Heart left ventricle (tissue), 16 donors: ENCODE data around the gene KCTD6. TPM values are rescaled to one million over a fixed set of nuclear protein-coding genes. Genes with fewer than 3 reads are reported as not detected.

Experiments used
- ATAC-seq, 4 donors: fragments of 200-7000 bp; cut with Tn5 transposase; one replicate each; pipeline ENCODE4 v1.9.1; 2020 to 2022; ENCODE audit warnings: moderate library complexity in 4 of 4, mild to moderate bottlenecking in 3 of 4, moderate number of reproducible peaks in 1 of 4
- DNase-seq, 5 donors: peaks; one replicate each; pipeline ENCODE4 v3.0.0-alpha.2; 2020
- H3K27ac ChIP-seq, 12 donors: fragments of 200-600 bp; sonication (generic) in 4 of 12; one replicate each; pipeline versions ENCODE4 v1.5.0 to v1.8.0; 2016 to 2022; ENCODE audit warnings: mild to moderate bottlenecking in 2 of 12
- H3K27me3 ChIP-seq, 9 donors: fragments of 200-600 bp; sonication (generic) in 2 of 9; one replicate each; pipeline versions ENCODE4 v1.5.1 to v1.8.0; 2016 to 2022; ENCODE audit warnings: mild to moderate bottlenecking in 3 of 9
- H3K36me3 ChIP-seq, 9 donors: fragments of 200-600 bp; sonication (generic) in 2 of 9; one replicate each; pipeline versions ENCODE4 v1.5.0 to v1.8.0; 2018 to 2022; ENCODE audit warnings: mild to moderate bottlenecking in 2 of 9
- H3K4me1 ChIP-seq, 12 donors: fragments of 200-600 bp; sonication (generic) in 4 of 12; one replicate each; pipeline versions ENCODE4 v1.5.0 to v1.8.0; 2016 to 2022; ENCODE audit warnings: mild to moderate bottlenecking in 3 of 12
- H3K4me3 ChIP-seq, 12 donors: fragments of 200-600 bp; sonication (generic) in 4 of 12; one replicate each; pipeline versions ENCODE4 v1.5.0 to v1.8.0; 2017 to 2022; ENCODE audit warnings: mild to moderate bottlenecking in 9 of 12, moderate library complexity in 4 of 12
- H3K9me3 ChIP-seq, 12 donors: fragments of 200-600 bp; sonication (generic) in 4 of 12; one replicate each; pipeline versions ENCODE4 v1.5.0 to v1.8.0; 2016 to 2022; ENCODE audit warnings: mild to moderate bottlenecking in 1 of 12
- CTCF ChIP-seq, 12 donors: fragments of 200-600 bp; sonication (generic) in 4 of 12; IDR thresholded peaks; one replicate each; pipeline versions ENCODE4 v1.5.0 to v1.8.0; 2018 to 2022; ENCODE audit warnings: antibody characterized with exemption in 12 of 12, mild to moderate bottlenecking in 5 of 12
- POLR2A ChIP-seq, 2 donors: fragments of 450-650 bp; IDR thresholded peaks; one replicate each; pipeline ENCODE4 v1.6.1; 2017; ENCODE audit warnings: antibody characterized with exemption in 2 of 2, mild to moderate bottlenecking in 2 of 2, moderate library complexity in 2 of 2
- WGBS, 4 donors: extraction: QIAGEN DNeasy Blood & Tissue Kit in 2 of 4; methylation state at CpG; one replicate each; pipeline versions ENCODE4 v1.1.5 to v1.1.7; 2013 to 2018; 5-methylcytosine and 5-hydroxymethylcytosine counted together
- intact Hi-C, 10 donors: fragments of 100-400 bp; cut with DNase I; formaldehyde crosslinking; loops; one replicate each; pipeline versions ENCODE4 v1.11.1 to v1.14.2; 2022
- polyA plus RNA-seq, 2 donors: library from polyadenylated mRNA; stranded (reverse); fragments of 200-250 nt; gene quantifications; one replicate each; pipeline ENCODE4 v1.2.3, GENCODE V29; 2013
- total RNA-seq, 9 donors: library from RNA; depleted of rRNA in 2 of 9; stranded (reverse); fragments of >200 nt in 2 of 9; fragmentation: NEBNext Ultra II Directional in 3 of 9; extraction: Animal tissue kit (Norgen Biotek cat#: 25700) in 3 of 9; gene quantifications; one replicate each; pipeline versions ENCODE4 v1.1.0 to v1.2.4, GENCODE V29; 2016 to 2023
- donor health status: ischemic (EF 13 %, LVEDD 7.1; RV severe dilation, severe dysfunction).
- donor health status: healthy with polysubstance abuse.
- donor health status: DM: no; HTN: yes; CAD: no.
- donor health status: DM: no; HTN: no; CAD: no.
- donor health status: ischemic (EF 25% LVEDD 6.9; RV normal size, moderate dysfunction).
- donor health status: ischemic (EF 25% LVEDD 5.7; RV mildly dilated, moderate dysfunction).
- donor health status: healthy.
- donor health status: DM: yes; HTN: yes; CAD: no.
- donor health status: ischemic (EF 35%, LVEDD 5.7; RV mildly dilated, moderate dysfunction).
- donor health status: nonischemic (EF 11% LVEDD 7.7; RV severe dilation, severe dysfunction).
- donor health status: DM: yes; HTN: yes; CAD: no.
- donor health status: PGD.
- donor health status: ischemic (EF 29% LVEDD 5.4; RV normal size, mild dysfunction).
- donor health status: nonischemic (EF 23%, LVEDD 6.1; RV moderate dilation, normal function).

Gene KCTD6
- total and polyA plus RNA-seq, 11 donors: 5.7 to 10.5 (median 6.9) TPM

- Histone ChIP-seq H3K36me3 (peaks cover 0 to 3% (median 0%) of the 10 kb centered on the region in 9 donors), H3K27ac (no peak overlapping the region), H3K9me3 (no peaks in the 10 kb centered on the region), H3K27me3 (no peaks in the 10 kb centered on the region), H3K4me3 (peak overlapping the region in 5 of 12 donors; percentile 0 to 92 (median 75)), H3K4me1 (peaks cover 6 to 66% (median 56%) of the 10 kb centered on the region in 12 donors)
- ATAC-seq (no peak), DNase-seq (no peak)
- 52 to 71% (median 63%) methylated on average over 3 of the region's 3 CpGs for WGBS, 4 donors
- no peak for TF ChIP-seq POLR2A (IDR thresholded peaks at IDR 0.05)
- no peak for TF ChIP-seq CTCF (IDR thresholded peaks at IDR 0.05)
- intact Hi-C loops: loop anchor here (5.0 to 10.0 kb wide), 8 partner anchors 33 to 189 kb away; partner anchors contain the start of genes PXK (in 8 of the 10), HTD2 (in 4 of the 10), RPP14 (in 4 of the 10) and PDHB (in 2 of the 10)
Observed at GRCh38 chr3:58494107-58494506, 2.2 kb downstream of the KCTD6 start.

- Histone ChIP-seq H3K4me3 (no peak overlapping the region), H3K9me3 (no peaks in the 10 kb centered on the region), H3K36me3 (peaks cover 0 to 12% (median 3%) of the 10 kb centered on the region in 9 donors), H3K27me3 (no peaks in the 10 kb centered on the region), H3K4me1 (peaks cover 6 to 66% (median 56%) of the 10 kb centered on the region in 12 donors), H3K27ac (no peak overlapping the region)
- DNase-seq: no peak
- intact Hi-C loops: loop anchor here in 3 of 10 donors (10.0 kb wide), 3 partner anchors 140 to 190 kb away; partner anchors contain the start of genes HTD2 (in 2 of the 3), PXK (in 2 of the 3) and RPP14 (in 2 of the 3)
- 41 to 88% (median 79%) methylated on average over 3 of the region's 3 CpGs for WGBS, 4 donors
- no peak for TF ChIP-seq CTCF (IDR thresholded peaks at IDR 0.05)
- no peak for TF ChIP-seq POLR2A (IDR thresholded peaks at IDR 0.05)
- ATAC-seq: no peak
Observed at GRCh38 chr3:58495101-58495500, 3.2 kb downstream of the KCTD6 start.

- Histone ChIP-seq H3K36me3 (peaks cover 0 to 20% (median 6%) of the 10 kb centered on the region in 9 donors), H3K9me3 (no peaks in the 10 kb centered on the region), H3K4me1 (peaks cover 6 to 56% (median 48%) of the 10 kb centered on the region in 12 donors), H3K27ac (peak overlapping the region in 1 of 12 donors; percentile 15), H3K27me3 (no peaks in the 10 kb centered on the region), H3K4me3 (peak overlapping the region in 1 of 12 donors; percentile 0)
- ATAC-seq (no peak), DNase-seq (no peak)
- peak in 1 of 12 donors; percentile 7 for TF ChIP-seq CTCF (IDR thresholded peaks at IDR 0.05)
- TF ChIP-seq POLR2A (IDR thresholded peaks at IDR 0.05): no peak
- intact Hi-C loops: loop anchor here in 3 of 10 donors (10.0 kb wide), 3 partner anchors 138 to 192 kb away; partner anchors contain the start of genes HTD2 (in 2 of the 3), PXK (in 2 of the 3) and RPP14 (in 2 of the 3)
- WGBS, 4 donors: 70 to 81% (median 73%) methylated on average over 5 of the region's 5 CpGs
Observed at GRCh38 chr3:58496206-58496857, 4.4 kb downstream of the KCTD6 start.

GRCh38 chr3:58497097-58497496 is 5.2 kb downstream of the KCTD6 start:
- H3K27ac ChIP-seq: peak overlapping the region in 2 of 12 donors; percentile 14 to 29
- 6 to 21% (median 11%) methylated on average over 1 of the region's 1 CpG for WGBS, 4 donors
- intact Hi-C loops: loop anchor here in 3 of 10 donors (10.0 kb wide), 3 partner anchors 138 to 192 kb away; partner anchors contain the start of genes HTD2 (in 2 of the 3), PXK (in 2 of the 3) and RPP14 (in 2 of the 3)
- ATAC-seq (peak in 2 of 4 donors; percentile 38 to 41), DNase-seq (no peak)
- H3K27me3 ChIP-seq: no peaks in the 10 kb centered on the region
- H3K9me3 ChIP-seq: no peaks in the 10 kb centered on the region
- peaks cover 6 to 56% (median 48%) of the 10 kb centered on the region in 12 donors for H3K4me1 ChIP-seq
- peaks cover 0 to 28% (median 14%) of the 10 kb centered on the region in 9 donors for H3K36me3 ChIP-seq
- H3K4me3 ChIP-seq: no peak overlapping the region
- TF ChIP-seq CTCF (IDR thresholded peaks at IDR 0.05) (no peak), POLR2A (IDR thresholded peaks at IDR 0.05) (no peak)
